A673 (cell line): Measurements from ENCODE around the gene DENND1A. TPM values are rescaled to one million over a fixed set of nuclear protein-coding genes. Genes with fewer than 3 reads are reported as not detected.

Experiments
- BruUV-seq: library from RNA; stranded (reverse); fragments of 400-500 nt; replicated peaks from 2 replicates; lab custom pipeline; 2021; lab: Mats Ljungman, UMichigan
- CTCF ChIA-PET: fragments of 300-600 bp; sonication (Branson Sonifier 250); formaldehyde crosslinking; loops from one replicate; lab custom pipeline; 2022; ENCODE audit warnings: antibody characterized with exemption; lab: Charles Lee
- POLR2A ChIA-PET: fragments of 300-600 bp; sonication (Branson Sonifier 250); formaldehyde crosslinking; loops from one replicate; lab custom pipeline; 2022; ENCODE audit warnings: antibody characterized with exemption; ENCODE audit not compliant: low non-redundant PET; lab: Charles Lee
- DNase-seq: peaks from one replicate; pipeline ENCODE4 v3.0.0-alpha.2; 2015; ENCODE audit warnings: low spot score
- H3K27ac ChIP-seq: fragments of 200-600 bp; sonication (generic); 2 replicates; pipeline ENCODE4 v1.5.1; 2016; ENCODE audit warnings: mixed run types, low read depth, mild to moderate bottlenecking, mixed read lengths, antibody characterized with exemption, low read length; ENCODE audit not compliant: poor library complexity, severe bottlenecking
- H3K27me3 ChIP-seq: fragments of 200-600 bp; sonication (generic); replicated peaks from 2 replicates; pipeline ENCODE4 v1.6.1; 2017; ENCODE audit warnings: mixed run types, low read depth, mild to moderate bottlenecking, mixed read lengths, antibody characterized with exemption, low read length; ENCODE audit not compliant: insufficient read depth, poor library complexity
- H3K36me3 ChIP-seq: fragments of 200-600 bp; sonication (generic); 2 replicates; pipeline ENCODE4 v1.6.1; 2016; ENCODE audit warnings: mixed run types, mild to moderate bottlenecking, mixed read lengths, antibody characterized with exemption, low read length; ENCODE audit not compliant: insufficient read depth, poor library complexity, severe bottlenecking
- H3K4me1 ChIP-seq: fragments of 200-600 bp; sonication (generic); 2 replicates; pipeline ENCODE4 v1.6.1; 2017; ENCODE audit warnings: mixed run types, mild to moderate bottlenecking, mixed read lengths, antibody characterized with exemption, low read length; ENCODE audit not compliant: insufficient read depth, poor library complexity, severe bottlenecking
- H3K4me3 ChIP-seq: fragments of 200-600 bp; sonication (generic); 2 replicates; pipeline ENCODE4 v1.5.1; 2016; ENCODE audit warnings: low read depth, mixed run types, mild to moderate bottlenecking, mixed read lengths, low read length; ENCODE audit not compliant: poor library complexity, severe bottlenecking
- H3K9me3 ChIP-seq: fragments of 200-600 bp; sonication (generic); 2 replicates; pipeline ENCODE4 v1.6.1; 2016; ENCODE audit warnings: mixed run types, low read depth, mild to moderate bottlenecking, mixed read lengths, antibody characterized with exemption, low read length; ENCODE audit not compliant: poor library complexity, severe bottlenecking
- EZH2 ChIP-seq: fragments of 200-600 bp; sonication (generic); IDR thresholded peaks from 2 replicates; pipeline ENCODE4 v1.6.1; 2017; ENCODE audit warnings: borderline replicate concordance, low read depth, mild to moderate bottlenecking, mixed read lengths, antibody characterized with exemption, low read length; ENCODE audit not compliant: poor library complexity, severe bottlenecking
- intact Hi-C: fragments of 100-400 bp; cut with micrococcal nuclease; formaldehyde crosslinking; loops from one replicate; pipeline ENCODE4 v1.10.0; 2022; ENCODE audit not compliant: unreplicated experiment
- total RNA-seq: library from RNA; stranded (reverse); gene quantifications from 2 replicates; pipeline ENCODE4 v1.2.3, GENCODE V29; 2021
- TF ChIP-seq, protein P1 (sequence below): fragments of 300-800, 200-600 bp; sonication (generic); conservative IDR thresholded peaks from 2 replicates; pipeline ENCODE4 v1.5.1; 2017; ENCODE audit warnings: low read depth, mild to moderate bottlenecking, antibody characterized with exemption, low read length, moderate library complexity, mixed read lengths

Gene DENND1A
- total RNA-seq, 1 experiment from 2014 or later = 12.0 TPM

- ChIA-PET POLR2A (interaction anchor here (0.6 kb wide), 1 partner anchor 12 kb away, joined by 3 read pairs; no protein-coding TSS in a partner anchor), CTCF (no interaction called here)
- Histone ChIP-seq H3K27me3 (no peaks in the 10 kb centered on the region), H3K4me1 (peaks cover 5% of the 10 kb centered on the region), H3K36me3 (no peaks in the 10 kb centered on the region), H3K27ac (no peak overlapping the region), H3K9me3 (no peaks in the 10 kb centered on the region), H3K4me3 (no peak overlapping the region)
- DNase-seq = no peak
- intact Hi-C loops = no loop called here
- no TSS peak for BruUV-seq
- TF ChIP-seq, protein P1, sequence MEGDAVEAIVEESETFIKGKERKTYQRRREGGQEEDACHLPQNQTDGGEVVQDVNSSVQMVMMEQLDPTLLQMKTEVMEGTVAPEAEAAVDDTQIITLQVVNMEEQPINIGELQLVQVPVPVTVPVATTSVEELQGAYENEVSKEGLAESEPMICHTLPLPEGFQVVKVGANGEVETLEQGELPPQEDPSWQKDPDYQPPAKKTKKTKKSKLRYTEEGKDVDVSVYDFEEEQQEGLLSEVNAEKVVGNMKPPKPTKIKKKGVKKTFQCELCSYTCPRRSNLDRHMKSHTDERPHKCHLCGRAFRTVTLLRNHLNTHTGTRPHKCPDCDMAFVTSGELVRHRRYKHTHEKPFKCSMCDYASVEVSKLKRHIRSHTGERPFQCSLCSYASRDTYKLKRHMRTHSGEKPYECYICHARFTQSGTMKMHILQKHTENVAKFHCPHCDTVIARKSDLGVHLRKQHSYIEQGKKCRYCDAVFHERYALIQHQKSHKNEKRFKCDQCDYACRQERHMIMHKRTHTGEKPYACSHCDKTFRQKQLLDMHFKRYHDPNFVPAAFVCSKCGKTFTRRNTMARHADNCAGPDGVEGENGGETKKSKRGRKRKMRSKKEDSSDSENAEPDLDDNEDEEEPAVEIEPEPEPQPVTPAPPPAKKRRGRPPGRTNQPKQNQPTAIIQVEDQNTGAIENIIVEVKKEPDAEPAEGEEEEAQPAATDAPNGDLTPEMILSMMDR = no peak
- TF ChIP-seq EZH2 = no peak
These were observed 184.5 kb downstream of the DENND1A start for GRCh38 chr9:123745451-123745850.

GRCh38 chr9:123743737-123744136 is 186.2 kb downstream of the DENND1A start:
- no TSS peak for BruUV-seq
- Histone ChIP-seq H3K4me3 (no peak overlapping the region), H3K27ac (no peak overlapping the region), H3K4me1 (no peaks in the 10 kb centered on the region), H3K27me3 (no peaks in the 10 kb centered on the region), H3K36me3 (no peaks in the 10 kb centered on the region), H3K9me3 (no peaks in the 10 kb centered on the region)
- no peak for DNase-seq
- TF ChIP-seq, protein P1 = no peak
- no peak for TF ChIP-seq EZH2
- ChIA-PET POLR2A (no interaction called here), CTCF (no interaction called here)
- intact Hi-C loops = no loop called here

DNA sequence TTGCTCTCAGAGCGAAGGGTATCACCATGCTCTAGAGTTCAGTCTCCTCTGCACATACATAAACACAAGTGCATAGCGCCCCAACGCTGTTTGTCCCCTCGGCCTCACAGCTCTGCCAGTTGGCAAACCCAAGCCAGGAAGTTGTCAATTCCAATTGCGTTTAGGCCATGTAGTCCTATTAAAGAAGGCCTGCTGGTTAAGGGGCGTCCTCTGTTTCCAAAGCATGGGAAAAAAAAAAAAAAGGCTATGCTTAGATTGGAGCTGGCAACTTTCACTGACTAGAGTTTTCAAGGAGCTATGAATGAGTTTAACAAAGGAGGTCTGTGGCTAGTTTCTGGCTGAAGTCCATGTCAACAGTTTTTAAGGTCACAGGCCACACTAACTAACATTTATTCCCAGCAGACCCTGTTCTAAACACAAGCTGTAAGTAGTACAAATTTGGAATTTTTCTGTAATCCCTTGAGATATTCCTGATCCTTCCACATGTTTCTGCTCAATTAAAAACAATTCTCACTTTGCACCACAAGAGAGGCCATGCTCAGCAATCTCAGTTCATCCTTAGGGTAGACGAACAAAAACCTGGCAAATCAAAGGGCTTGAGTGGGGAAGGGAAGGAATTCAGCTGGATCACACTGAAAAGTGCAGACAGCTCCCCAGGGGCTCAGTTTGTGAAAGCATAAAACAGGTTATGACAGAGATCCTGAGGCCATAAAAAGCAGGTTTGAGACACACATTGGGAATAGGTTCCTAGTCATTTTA is 187.7 kb downstream of the DENND1A start:
- no TSS peak for BruUV-seq
- Histone ChIP-seq H3K27ac (no peak overlapping the region), H3K4me1 (no peaks in the 10 kb centered on the region), H3K4me3 (no peak overlapping the region), H3K9me3 (no peaks in the 10 kb centered on the region), H3K36me3 (no peaks in the 10 kb centered on the region), H3K27me3 (no peaks in the 10 kb centered on the region)
- ChIA-PET CTCF (no interaction called here), POLR2A (interaction anchor here (0.7 kb wide), 1 partner anchor 20 kb away, joined by 3 read pairs; no protein-coding TSS in a partner anchor)
- intact Hi-C loops = no loop called here
- TF ChIP-seq EZH2 = no peak
- TF ChIP-seq, protein P1 = no peak
- DNase-seq = no peak
